Body of pancreas (tissue), 4 donors: ENCODE data around the gene GRIK3.

Experiments used
- POLR2A ChIP-seq, 3 donors: fragments of 450-650 bp; IDR thresholded peaks; one replicate each; pipeline ENCODE4 v1.6.1; 2016; ENCODE audit warnings: antibody characterized with exemption in 3 of 3, mild to moderate bottlenecking in 2 of 3
- TF ChIP-seq, protein P1 (sequence below), 7 experiments: fragments of 450-650 bp in 4 of 7; fragments of 200-600 bp in 3 of 7; sonication (generic) in 3 of 7; IDR thresholded peaks; one replicate each; pipeline ENCODE4 v1.5.1; 2016 to 2019; ENCODE audit warnings: antibody characterized with exemption in 7 of 7

DNA sequence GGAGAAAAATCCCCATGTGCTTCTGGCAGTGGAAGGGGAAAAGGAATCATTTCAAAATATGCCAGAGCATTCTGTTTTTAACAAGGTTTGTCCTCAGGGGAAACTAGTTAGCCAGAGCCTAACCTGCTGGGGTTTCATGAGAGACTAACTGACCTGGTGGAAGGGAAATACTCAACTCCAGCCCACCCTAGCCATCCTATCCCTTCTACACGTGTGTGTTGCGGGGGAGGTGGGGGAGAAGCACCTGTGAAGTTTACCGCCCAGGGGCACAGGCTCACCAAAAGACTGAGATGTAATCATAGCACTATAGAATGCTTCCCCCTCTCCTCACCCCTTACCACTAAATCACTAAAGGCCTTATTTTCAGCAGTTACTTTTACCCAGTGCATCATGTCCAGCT is 139.5 kb downstream of the GRIK3 start:
- TF ChIP-seq, protein P1, sequence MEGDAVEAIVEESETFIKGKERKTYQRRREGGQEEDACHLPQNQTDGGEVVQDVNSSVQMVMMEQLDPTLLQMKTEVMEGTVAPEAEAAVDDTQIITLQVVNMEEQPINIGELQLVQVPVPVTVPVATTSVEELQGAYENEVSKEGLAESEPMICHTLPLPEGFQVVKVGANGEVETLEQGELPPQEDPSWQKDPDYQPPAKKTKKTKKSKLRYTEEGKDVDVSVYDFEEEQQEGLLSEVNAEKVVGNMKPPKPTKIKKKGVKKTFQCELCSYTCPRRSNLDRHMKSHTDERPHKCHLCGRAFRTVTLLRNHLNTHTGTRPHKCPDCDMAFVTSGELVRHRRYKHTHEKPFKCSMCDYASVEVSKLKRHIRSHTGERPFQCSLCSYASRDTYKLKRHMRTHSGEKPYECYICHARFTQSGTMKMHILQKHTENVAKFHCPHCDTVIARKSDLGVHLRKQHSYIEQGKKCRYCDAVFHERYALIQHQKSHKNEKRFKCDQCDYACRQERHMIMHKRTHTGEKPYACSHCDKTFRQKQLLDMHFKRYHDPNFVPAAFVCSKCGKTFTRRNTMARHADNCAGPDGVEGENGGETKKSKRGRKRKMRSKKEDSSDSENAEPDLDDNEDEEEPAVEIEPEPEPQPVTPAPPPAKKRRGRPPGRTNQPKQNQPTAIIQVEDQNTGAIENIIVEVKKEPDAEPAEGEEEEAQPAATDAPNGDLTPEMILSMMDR (IDR thresholded peaks at IDR 0.05), result no peak
- TF ChIP-seq POLR2A (IDR thresholded peaks at IDR 0.05), result no peak
